PC-3 (cell line): ENCODE measurements around the gene PROP1.
"Not testable (repeated sequence)": the region's sequence is repeated elsewhere in the genome, so short reads cannot be mapped to it uniquely, and the experiment has no call there.

ENCODE experiments used
- EZH2 ChIP-seq: fragments of 300-600 bp; sonication (generic); IDR thresholded peaks from one replicate; pipeline ENCODE4 v1.6.1; 2017; ENCODE audit warnings: antibody characterized with exemption, mild to moderate bottlenecking, low read length; ENCODE audit not compliant: unreplicated experiment
- TF ChIP-seq, protein P1 (sequence below): fragments of 300-600 bp; sonication (generic); conservative IDR thresholded peaks from 2 replicates; pipeline ENCODE4 v1.5.1; 2017; ENCODE audit warnings: antibody characterized with exemption, low read depth, mild to moderate bottlenecking, low read length

DNA sequence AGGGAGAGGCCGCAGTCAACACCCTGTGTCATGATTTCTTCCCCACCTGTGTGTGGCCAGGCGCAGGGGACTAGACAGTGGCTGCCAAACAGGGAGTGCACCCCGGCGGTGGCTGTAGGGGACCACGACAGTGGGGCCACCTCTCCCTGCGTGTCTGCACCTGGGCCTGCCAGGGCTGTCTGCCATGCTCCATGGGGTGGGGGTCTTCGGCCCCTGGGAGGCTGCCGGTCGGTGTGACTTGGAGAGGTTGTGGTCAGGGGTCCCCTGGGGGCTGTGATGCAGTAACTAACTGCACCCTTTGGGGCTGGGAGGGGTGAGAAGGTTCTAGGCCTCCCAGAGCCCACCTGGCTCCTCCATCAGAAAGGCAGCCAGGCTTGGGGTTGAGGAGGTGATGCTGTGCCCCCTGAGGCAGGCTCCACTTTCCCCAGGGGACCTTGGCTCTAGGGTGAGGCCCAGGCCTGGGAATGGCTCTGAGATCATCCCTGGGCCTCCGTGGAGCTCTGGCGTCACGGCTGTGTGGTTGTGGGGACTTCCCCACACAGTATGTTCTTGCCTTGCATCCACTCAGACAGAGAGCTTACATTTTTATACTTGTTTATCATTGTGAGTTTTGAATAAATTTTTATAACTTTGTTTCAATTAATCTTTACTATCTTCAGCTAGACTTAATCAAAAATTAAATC is 50.3 kb downstream of the PROP1 start:
- TF ChIP-seq, protein P1, sequence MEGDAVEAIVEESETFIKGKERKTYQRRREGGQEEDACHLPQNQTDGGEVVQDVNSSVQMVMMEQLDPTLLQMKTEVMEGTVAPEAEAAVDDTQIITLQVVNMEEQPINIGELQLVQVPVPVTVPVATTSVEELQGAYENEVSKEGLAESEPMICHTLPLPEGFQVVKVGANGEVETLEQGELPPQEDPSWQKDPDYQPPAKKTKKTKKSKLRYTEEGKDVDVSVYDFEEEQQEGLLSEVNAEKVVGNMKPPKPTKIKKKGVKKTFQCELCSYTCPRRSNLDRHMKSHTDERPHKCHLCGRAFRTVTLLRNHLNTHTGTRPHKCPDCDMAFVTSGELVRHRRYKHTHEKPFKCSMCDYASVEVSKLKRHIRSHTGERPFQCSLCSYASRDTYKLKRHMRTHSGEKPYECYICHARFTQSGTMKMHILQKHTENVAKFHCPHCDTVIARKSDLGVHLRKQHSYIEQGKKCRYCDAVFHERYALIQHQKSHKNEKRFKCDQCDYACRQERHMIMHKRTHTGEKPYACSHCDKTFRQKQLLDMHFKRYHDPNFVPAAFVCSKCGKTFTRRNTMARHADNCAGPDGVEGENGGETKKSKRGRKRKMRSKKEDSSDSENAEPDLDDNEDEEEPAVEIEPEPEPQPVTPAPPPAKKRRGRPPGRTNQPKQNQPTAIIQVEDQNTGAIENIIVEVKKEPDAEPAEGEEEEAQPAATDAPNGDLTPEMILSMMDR, result not testable (repeated sequence)
- not testable (repeated sequence) for TF ChIP-seq EZH2
